Suprapubic skin (tissue), 3 donors: ENCODE data around the gene VWC2L.

Experiments used
- CTCF ChIP-seq, 2 donors: fragments of 200-600 bp in 1 of 2; fragments of 450-650 bp in 1 of 2; sonication (generic) in 1 of 2; IDR thresholded peaks; one replicate each; pipeline ENCODE4 v1.5.1; 2016 to 2019; ENCODE audit warnings: antibody characterized with exemption in 2 of 2, mild to moderate bottlenecking in 1 of 2, moderate library complexity in 1 of 2
- POLR2AphosphoS5 ChIP-seq, 3 donors: sonication (generic); formaldehyde crosslinking; IDR thresholded peaks; one replicate each; pipeline ENCODE4 v1.6.1; 2017; ENCODE audit warnings: antibody characterized with exemption in 3 of 3

- no peak for TF ChIP-seq POLR2AphosphoS5 (IDR thresholded peaks at IDR 0.05)
- no peak for TF ChIP-seq CTCF (IDR thresholded peaks at IDR 0.05)
Observed at GRCh38 chr2:214489702-214490101, 78.8 kb downstream of the VWC2L start.
